Body of pancreas (tissue), 4 donors: ENCODE data around the gene TTC27.
"Not testable (repeated sequence)": the region's sequence is repeated elsewhere in the genome, so short reads cannot be mapped to it uniquely, and the experiment has no call there.

Experiments
- CTCF ChIP-seq, 7 experiments: fragments of 450-650 bp in 4 of 7; fragments of 200-600 bp in 3 of 7; sonication (generic) in 3 of 7; IDR thresholded peaks; one replicate each; pipeline ENCODE4 v1.5.1; 2016 to 2019; ENCODE audit warnings: antibody characterized with exemption in 7 of 7
- POLR2A ChIP-seq, 3 donors: fragments of 450-650 bp; IDR thresholded peaks; one replicate each; pipeline ENCODE4 v1.6.1; 2016; ENCODE audit warnings: antibody characterized with exemption in 3 of 3, mild to moderate bottlenecking in 2 of 3

GRCh38 chr2:32846274-32846673 is 218.4 kb downstream of the TTC27 start:
- not testable (repeated sequence) for TF ChIP-seq CTCF, POLR2A (IDR thresholded peaks at IDR 0.05)
